DND-41 (cell line): ENCODE data around the gene BRIP1.

ENCODE experiments used
- EZH2 ChIP-seq: IDR thresholded peaks from 3 replicates; pipeline ENCODE4 v1.6.1; 2012; ENCODE audit warnings: borderline replicate concordance, low read depth, mild to moderate bottlenecking, moderate library complexity, low read length, inconsistent platforms; ENCODE audit not compliant: severe bottlenecking
- TF ChIP-seq, protein P1 (sequence below): IDR thresholded peaks from 2 replicates; pipeline ENCODE4 v1.5.1; 2012; ENCODE audit warnings: borderline replicate concordance, low read length, moderate library complexity, mild to moderate bottlenecking; ENCODE audit not compliant: poor library complexity, severe bottlenecking; ENCODE audit errors: extremely low read depth

DNA sequence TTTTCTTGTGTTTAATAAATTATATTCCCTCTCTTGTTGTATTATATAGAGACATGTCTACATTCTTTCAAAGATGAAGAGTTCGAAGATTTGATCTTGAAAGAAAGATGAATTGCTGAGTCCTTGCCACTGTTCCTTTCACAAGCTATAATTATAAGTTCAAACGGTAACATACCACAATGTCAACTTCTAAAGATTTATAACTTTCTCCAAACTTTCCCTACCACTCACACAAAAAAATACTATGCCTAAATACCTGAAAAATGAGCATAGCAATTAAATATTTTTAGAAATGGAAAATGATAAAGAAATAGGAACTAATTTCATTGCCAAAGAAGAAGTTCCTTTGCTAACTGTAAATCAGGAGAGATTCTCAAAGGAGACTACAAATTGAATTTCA is 50.6 kb downstream of the BRIP1 start:
- TF ChIP-seq, protein P1, sequence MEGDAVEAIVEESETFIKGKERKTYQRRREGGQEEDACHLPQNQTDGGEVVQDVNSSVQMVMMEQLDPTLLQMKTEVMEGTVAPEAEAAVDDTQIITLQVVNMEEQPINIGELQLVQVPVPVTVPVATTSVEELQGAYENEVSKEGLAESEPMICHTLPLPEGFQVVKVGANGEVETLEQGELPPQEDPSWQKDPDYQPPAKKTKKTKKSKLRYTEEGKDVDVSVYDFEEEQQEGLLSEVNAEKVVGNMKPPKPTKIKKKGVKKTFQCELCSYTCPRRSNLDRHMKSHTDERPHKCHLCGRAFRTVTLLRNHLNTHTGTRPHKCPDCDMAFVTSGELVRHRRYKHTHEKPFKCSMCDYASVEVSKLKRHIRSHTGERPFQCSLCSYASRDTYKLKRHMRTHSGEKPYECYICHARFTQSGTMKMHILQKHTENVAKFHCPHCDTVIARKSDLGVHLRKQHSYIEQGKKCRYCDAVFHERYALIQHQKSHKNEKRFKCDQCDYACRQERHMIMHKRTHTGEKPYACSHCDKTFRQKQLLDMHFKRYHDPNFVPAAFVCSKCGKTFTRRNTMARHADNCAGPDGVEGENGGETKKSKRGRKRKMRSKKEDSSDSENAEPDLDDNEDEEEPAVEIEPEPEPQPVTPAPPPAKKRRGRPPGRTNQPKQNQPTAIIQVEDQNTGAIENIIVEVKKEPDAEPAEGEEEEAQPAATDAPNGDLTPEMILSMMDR, result no peak
- no peak for TF ChIP-seq EZH2
